NB4 (cell line): ENCODE results near the gene TTLL5.

Experiments used
- DNase-seq: peaks from one replicate; pipeline ENCODE4 v3.0.0; 2010; ENCODE audit warnings: low read depth
- H3K4me3 ChIP-seq: one replicate; pipeline ENCODE4 v1.5.1; 2011; ENCODE audit warnings: mild to moderate bottlenecking, low read depth, low read length, moderate library complexity
- CTCF ChIP-seq: IDR thresholded peaks from one replicate; pipeline ENCODE4 v1.5.1; 2012; ENCODE audit warnings: low read depth, low read length
- MAX ChIP-seq: IDR thresholded peaks from 2 replicates; pipeline ENCODE4 v1.6.1; 2011; ENCODE audit warnings: low read depth, low read length
- MYC ChIP-seq: IDR thresholded peaks from 2 replicates; pipeline ENCODE4 v1.6.1; 2011; ENCODE audit warnings: low read depth, low read length
- POLR2A ChIP-seq: IDR thresholded peaks from 2 replicates; pipeline ENCODE4 v1.6.1; 2011; ENCODE audit warnings: mild to moderate bottlenecking; ENCODE audit not compliant: insufficient read length; ENCODE audit errors: extremely low read depth

The TTLL5 gene

DNA sequence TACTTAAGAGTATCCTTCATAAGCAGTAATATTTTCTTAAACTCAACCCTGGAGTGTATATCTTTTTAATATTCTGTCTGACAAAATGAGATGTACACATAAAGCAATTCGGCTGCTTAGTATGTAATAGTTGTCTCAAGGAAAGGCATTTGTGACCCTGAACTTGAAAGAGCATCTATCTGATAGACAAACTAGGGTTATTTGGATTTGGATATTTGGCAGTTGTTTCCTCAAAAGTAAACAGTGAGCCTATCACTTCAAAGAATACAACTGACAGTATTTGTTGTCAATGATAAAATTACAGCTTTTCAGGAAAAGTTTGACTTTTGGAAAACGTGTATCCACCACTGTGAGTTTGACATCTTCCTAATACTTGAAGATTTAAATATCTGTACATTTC lies 197.3 kb downstream of the TTLL5 start:
- no peak for DNase-seq
- TF ChIP-seq MYC, result no peak
- no peak for TF ChIP-seq POLR2A
- no peak for TF ChIP-seq CTCF
- no peak for TF ChIP-seq MAX
- no peak overlapping the region for H3K4me3 ChIP-seq

DNA sequence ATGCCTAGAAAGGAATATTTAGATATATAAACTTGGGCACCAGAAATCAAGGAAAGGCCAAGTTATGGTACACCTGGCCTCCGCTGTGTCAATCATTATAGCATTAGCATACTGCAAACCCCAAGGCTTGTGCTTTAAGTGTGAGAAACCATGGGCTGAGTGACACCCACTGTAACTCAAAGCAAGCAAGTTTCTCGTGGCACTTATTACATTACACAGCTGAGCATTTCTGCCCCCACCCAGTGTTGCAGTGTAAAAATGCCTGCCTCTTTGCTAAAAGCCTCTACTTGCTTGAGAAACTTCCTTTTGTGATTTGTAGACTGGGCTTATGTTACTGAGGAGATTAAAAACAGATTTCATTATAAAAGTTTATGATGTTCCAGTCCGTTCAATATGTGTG lies 198.7 kb downstream of the TTLL5 start:
- no peak overlapping the region for H3K4me3 ChIP-seq
- no peak for DNase-seq
- no peak for TF ChIP-seq POLR2A
- no peak for TF ChIP-seq MAX
- no peak for TF ChIP-seq CTCF
- no peak for TF ChIP-seq MYC

- no peak for DNase-seq
- H3K4me3 ChIP-seq, result no peak overlapping the region
- TF ChIP-seq MYC (no peak), MAX (no peak), POLR2A (no peak), CTCF (no peak)
Measured at GRCh38 chr14:75860561-75861160, 199.6 kb downstream of the TTLL5 start.

GRCh38 chr14:75861161-75861621 lies 200.1 kb downstream of the TTLL5 start:
- H3K4me3 ChIP-seq, result no peak overlapping the region
- peak; percentile 20 for DNase-seq
- TF ChIP-seq MYC, result no peak
- TF ChIP-seq MAX, result no peak
- no peak for TF ChIP-seq POLR2A
- no peak for TF ChIP-seq CTCF

DNA sequence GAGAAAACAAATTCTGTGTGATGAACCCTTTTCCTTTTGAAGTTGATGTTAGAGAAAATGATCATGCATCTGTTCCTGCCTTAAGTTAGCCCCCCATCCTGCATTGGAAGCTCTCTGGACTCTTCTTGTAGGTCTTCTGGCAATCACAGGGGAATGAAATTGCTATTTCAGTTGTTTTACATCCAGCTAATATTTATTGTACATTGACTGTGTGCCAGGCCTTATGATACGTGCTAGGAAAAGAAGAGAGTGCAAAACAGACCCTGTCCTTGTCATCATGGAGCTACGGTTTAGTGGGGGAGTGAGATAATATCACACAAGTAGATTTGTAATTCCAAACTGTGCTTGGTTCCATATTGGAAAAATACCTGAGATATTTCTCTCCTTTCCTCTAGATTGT lies 202.2 kb downstream of the TTLL5 start:
- DNase-seq, result no peak
- TF ChIP-seq MAX (no peak), POLR2A (no peak), CTCF (no peak), MYC (no peak)
- no peak overlapping the region for H3K4me3 ChIP-seq

DNA sequence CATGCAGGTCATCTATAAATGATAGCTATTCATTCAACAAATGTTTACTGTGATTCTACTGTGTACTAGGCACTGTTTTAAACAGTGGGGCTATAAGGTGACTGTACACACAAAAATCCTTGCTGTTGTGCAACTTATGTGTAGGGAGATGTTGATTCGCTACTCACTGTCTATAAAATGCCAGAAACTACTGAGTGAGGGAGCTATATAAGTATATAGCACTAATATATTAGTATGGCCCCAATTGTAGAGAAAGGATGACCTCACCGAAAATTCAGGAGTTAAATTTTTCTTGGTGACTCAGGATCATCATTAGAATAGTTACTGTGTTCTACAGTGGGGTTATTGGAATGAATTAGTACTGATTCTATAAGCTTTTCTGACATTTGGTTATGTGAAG lies 203.3 kb downstream of the TTLL5 start:
- no peak overlapping the region for H3K4me3 ChIP-seq
- TF ChIP-seq POLR2A (no peak), MYC (no peak), CTCF (no peak), MAX (no peak)
- DNase-seq, result no peak
